Kidney (tissue), 14 donors: ENCODE data around the gene SPEN. TPM values are rescaled to one million over a fixed set of nuclear protein-coding genes. Genes with fewer than 3 reads are reported as not detected.

Experiments
- DNase-seq, 5 donors: peaks; one replicate each; pipeline ENCODE4 v3.0.0-alpha.2; 2013 to 2020
- FAIRE-seq: peaks from 2 replicates; lab custom pipeline; 2012; peaks lifted over from hg19 to GRCh38; lab: Jason Lieb, UNC
- H3K27ac ChIP-seq, 2 donors: one replicate each; pipeline ENCODE4 v1.7.0; 2013; ENCODE audit warnings: low read depth in 2 of 2, low read length in 2 of 2, inconsistent platforms in 1 of 2
- H3K27me3 ChIP-seq: one replicate; pipeline ENCODE4 v1.7.1; 2013; ENCODE audit warnings: low read length, inconsistent platforms; ENCODE audit not compliant: control insufficient read depth, insufficient read depth
- H3K36me3 ChIP-seq, 3 donors: one replicate each; pipeline versions ENCODE4 v1.7.0 to v1.7.1; 2013; ENCODE audit warnings: low read length in 3 of 3, control low read depth in 1 of 3, inconsistent platforms in 1 of 3; ENCODE audit not compliant: insufficient read depth in 3 of 3, control insufficient read depth in 2 of 3
- H3K4me1 ChIP-seq, 3 donors: one replicate each; pipeline versions ENCODE4 v1.7.0 to v1.7.1; 2013; ENCODE audit warnings: low read length in 3 of 3, inconsistent platforms in 1 of 3, low read depth in 1 of 3; ENCODE audit not compliant: control insufficient read depth in 2 of 3, insufficient read depth in 2 of 3
- H3K4me3 ChIP-seq, 3 donors: one replicate each; pipeline versions ENCODE4 v1.7.0 to v1.8.1; 2013; ENCODE audit warnings: low read length in 3 of 3, control low read depth in 1 of 3, inconsistent platforms in 1 of 3
- H3K9ac ChIP-seq, 3 donors: one replicate each; pipeline versions ENCODE4 v1.7.0 to v1.7.1; 2013; ENCODE audit warnings: low read length in 3 of 3, control low read depth in 1 of 3, inconsistent platforms in 1 of 3
- H3K9me3 ChIP-seq, 3 donors: one replicate each; pipeline versions ENCODE4 v1.7.0 to v1.7.1; 2013; ENCODE audit warnings: low read length in 3 of 3, control low read depth in 1 of 3, inconsistent platforms in 1 of 3; ENCODE audit not compliant: control insufficient read depth in 2 of 3, insufficient read depth in 1 of 3
- CTCF ChIP-seq: IDR thresholded peaks from 3 replicates; pipeline ENCODE4 v1.5.1; 2012; ENCODE audit warnings: mild to moderate bottlenecking, moderate library complexity, borderline replicate concordance; ENCODE audit not compliant: insufficient read depth; ENCODE audit errors: extremely low read depth
- intact Hi-C: fragments of 100-400 bp; cut with DNase I; formaldehyde crosslinking; loops from one replicate; pipeline ENCODE4 v1.11.1; 2022
- polyA plus RNA-seq: library from polyadenylated mRNA; stranded (reverse); fragments of 350-450 nt; fragmentation: Illumina TruSeq; extraction: RNeasy Lipid Tissue Mini Kit (QIAGEN cat#74804); gene quantifications from one replicate; pipeline ENCODE4 v1.2.3, GENCODE V29; 2014; ENCODE audit warnings: low read depth, low replicate concordance; ENCODE audit not compliant: insufficient read depth
- total RNA-seq: library from RNA; stranded (reverse); fragmentation: NEBNext Ultra II Directional; extraction: Animal tissue kit (Norgen Biotek cat#: 25700); gene quantifications from one replicate; pipeline ENCODE4 v1.2.1, GENCODE V29; 2021
- donor health status: control.
- donor health status: control.
- donor health status: control.
- donor health status: control.
- donor health status: control.
- donor health status: DM: yes; HTN: yes; CAD: no.
- donor health status: Normal renal cell carcinoma (clear cell type).

Gene SPEN
- total and polyA plus RNA-seq, 2 donors from 2014 or later: 9.4 to 70.7 TPM

- Histone ChIP-seq H3K36me3 (peaks cover 0 to 12% (median 3%) of the 10 kb centered on the region in 3 donors), H3K9ac (no peak overlapping the region), H3K4me3 (no peak overlapping the region), H3K9me3 (no peaks in the 10 kb centered on the region), H3K27me3 (no peaks in the 10 kb centered on the region), H3K4me1 (peaks cover 0 to 7% (median 2%) of the 10 kb centered on the region in 3 donors), H3K27ac (no peak overlapping the region)
- FAIRE-seq: no peak
- no peak for TF ChIP-seq CTCF
- intact Hi-C loops: no loop called here
- DNase-seq: peak in 1 of 5 donors; percentile 68
These were observed 121.9 kb downstream of the SPEN start for GRCh38 chr1:15969321-15969880.

GRCh38 chr1:15970911-15971310 lies 123.4 kb downstream of the SPEN start:
- peaks cover 0 to 7% (median 6%) of the 10 kb centered on the region in 3 donors for H3K4me1 ChIP-seq
- intact Hi-C loops: no loop called here
- DNase-seq: no peak
- H3K4me3 ChIP-seq: no peak overlapping the region
- no peaks in the 10 kb centered on the region for H3K9me3 ChIP-seq
- no peak for FAIRE-seq
- no peak overlapping the region for H3K9ac ChIP-seq
- peaks cover 0 to 11% (median 3%) of the 10 kb centered on the region in 3 donors for H3K36me3 ChIP-seq
- H3K27ac ChIP-seq: no peak overlapping the region
- H3K27me3 ChIP-seq: no peaks in the 10 kb centered on the region
- TF ChIP-seq CTCF: no peak

- no peak for TF ChIP-seq CTCF
- H3K9ac ChIP-seq: no peak overlapping the region
- no peaks in the 10 kb centered on the region for H3K9me3 ChIP-seq
- intact Hi-C loops: no loop called here
- no peak overlapping the region for H3K27ac ChIP-seq
- H3K27me3 ChIP-seq: no peaks in the 10 kb centered on the region
- no peak for FAIRE-seq
- H3K4me1 ChIP-seq: peaks cover 0 to 7% (median 0%) of the 10 kb centered on the region in 3 donors
- no peak overlapping the region for H3K4me3 ChIP-seq
- no peak for DNase-seq
- peaks cover 0 to 11% (median 3%) of the 10 kb centered on the region in 3 donors for H3K36me3 ChIP-seq
These were observed 124.9 kb downstream of the SPEN start for GRCh38 chr1:15972409-15972808.

GRCh38 chr1:15973772-15974171 lies 126.3 kb downstream of the SPEN start:
- FAIRE-seq: no peak
- intact Hi-C loops: no loop called here
- peaks cover 0 to 7% (median 0%) of the 10 kb centered on the region in 3 donors for H3K4me1 ChIP-seq
- no peaks in the 10 kb centered on the region for H3K9me3 ChIP-seq
- no peaks in the 10 kb centered on the region for H3K27me3 ChIP-seq
- H3K27ac ChIP-seq: no peak overlapping the region
- H3K4me3 ChIP-seq: no peak overlapping the region
- H3K36me3 ChIP-seq: peaks cover 0 to 9% (median 3%) of the 10 kb centered on the region in 3 donors
- TF ChIP-seq CTCF: no peak
- H3K9ac ChIP-seq: no peak overlapping the region
- DNase-seq: no peak
